GM12892 (cell line): ENCODE measurements around the gene FOXA2.

Experiments used
- POLR2A ChIP-seq: IDR thresholded peaks from 2 replicates; pipeline ENCODE4 v1.6.1; 2011; ENCODE audit warnings: low read depth, low read length, control low read depth
- POLR2AphosphoS5 ChIP-seq: IDR thresholded peaks from 2 replicates; pipeline ENCODE4 v1.6.1; 2011; ENCODE audit warnings: low read depth, low read length, control low read depth

- TF ChIP-seq POLR2A = no peak
- no peak for TF ChIP-seq POLR2AphosphoS5
These were observed 9.8 kb downstream of the FOXA2 start for GRCh38 chr20:22574545-22575086.
